Astrocyte (in vitro differentiated cells and primary cell): ENCODE results near the gene POLE. TPM values are rescaled to one million over a fixed set of nuclear protein-coding genes. Genes with fewer than 3 reads are reported as not detected.

Experiments used
- DNase-seq: peaks from one replicate; pipeline ENCODE4 v3.0.0-alpha.2; 2010; ENCODE audit warnings: low read depth
- FAIRE-seq: peaks from 2 replicates; lab custom pipeline; 2011; peaks lifted over from hg19 to GRCh38; lab: Jason Lieb, UNC
- H2AFZ ChIP-seq: 2 replicates; pipeline ENCODE4 v1.6.0; 2012; ENCODE audit warnings: low read depth, low read length, inconsistent platforms
- H3K27ac ChIP-seq: 2 replicates; pipeline ENCODE4 v1.5.1; 2011; ENCODE audit warnings: low read depth, low read length, inconsistent platforms
- H3K27me3 ChIP-seq: 2 replicates; pipeline ENCODE4 v1.6.0; 2011; ENCODE audit warnings: low read length, inconsistent platforms; ENCODE audit not compliant: insufficient read depth
- H3K36me3 ChIP-seq: 2 replicates; pipeline ENCODE4 v1.5.1; 2011; ENCODE audit warnings: low read length, inconsistent platforms; ENCODE audit not compliant: insufficient read depth
- H3K4me1 ChIP-seq: 2 replicates; pipeline ENCODE4 v1.5.1; 2011; ENCODE audit warnings: low read length, inconsistent platforms; ENCODE audit not compliant: insufficient read depth
- H3K4me2 ChIP-seq: 2 replicates; pipeline ENCODE4 v1.6.0; 2012; ENCODE audit warnings: low read length, inconsistent platforms
- H3K4me3 ChIP-seq: 2 replicates; pipeline ENCODE4 v1.5.1; 2011; ENCODE audit warnings: low read depth, mild to moderate bottlenecking, low read length, inconsistent platforms; ENCODE audit not compliant: insufficient read depth
- H3K79me2 ChIP-seq: 2 replicates; pipeline ENCODE4 v1.6.0; 2012; ENCODE audit warnings: mild to moderate bottlenecking, low read length, inconsistent platforms; ENCODE audit not compliant: insufficient read depth
- H3K9ac ChIP-seq: 2 replicates; pipeline ENCODE4 v1.6.0; 2012; ENCODE audit warnings: mild to moderate bottlenecking, low read length, inconsistent platforms
- H3K9me3 ChIP-seq: 2 replicates; pipeline ENCODE4 v1.5.1; 2012; ENCODE audit warnings: low read depth, mild to moderate bottlenecking, low read length, inconsistent platforms; ENCODE audit not compliant: insufficient read depth
- H4K20me1 ChIP-seq: 2 replicates; pipeline ENCODE4 v1.6.0; 2012; ENCODE audit warnings: low read length, inconsistent platforms; ENCODE audit not compliant: insufficient read depth
- H3K27ac Mint-ChIP-seq: one replicate; pipeline ENCODE4 v1.8.0; 2021; ENCODE audit warnings: mild to moderate bottlenecking, mixed read lengths; ENCODE audit not compliant: unreplicated experiment
- H3K27me3 Mint-ChIP-seq: one replicate; pipeline ENCODE4 v1.8.0; 2021; ENCODE audit warnings: low read depth, mixed read lengths; ENCODE audit not compliant: unreplicated experiment
- H3K36me3 Mint-ChIP-seq: one replicate; pipeline ENCODE4 v1.8.0; 2021; ENCODE audit warnings: low read depth, mixed read lengths; ENCODE audit not compliant: unreplicated experiment
- H3K4me1 Mint-ChIP-seq: one replicate; pipeline ENCODE4 v1.8.0; 2021; ENCODE audit warnings: low read depth, mixed read lengths; ENCODE audit not compliant: unreplicated experiment
- H3K4me3 Mint-ChIP-seq: one replicate; pipeline ENCODE4 v1.8.0; 2021; ENCODE audit warnings: mild to moderate bottlenecking, moderate library complexity, mixed read lengths; ENCODE audit not compliant: unreplicated experiment
- H3K9me3 Mint-ChIP-seq: one replicate; pipeline ENCODE4 v1.8.0; 2021; ENCODE audit warnings: mild to moderate bottlenecking, mixed read lengths; ENCODE audit not compliant: unreplicated experiment
- CTCF ChIP-seq: IDR thresholded peaks from 2 replicates; pipeline ENCODE4 v1.5.1; 2011; ENCODE audit warnings: low read depth, mild to moderate bottlenecking, inconsistent platforms, low read length, moderate library complexity; ENCODE audit not compliant: insufficient read depth
- EZH2 ChIP-seq: IDR thresholded peaks from 2 replicates; pipeline ENCODE4 v1.6.1; 2012; ENCODE audit warnings: mild to moderate bottlenecking, low read length, inconsistent platforms; ENCODE audit not compliant: insufficient read depth
- total RNA-seq: library from RNA; stranded (reverse); gene quantifications from 2 replicates; pipeline ENCODE4 v1.2.1, GENCODE V29; 2021

Gene POLE
- total RNA-seq, 1 donor from 2014 or later, result 15.4 TPM

GRCh38 chr12:132728502-132728901 lies 41.4 kb upstream of the POLE start:
- H3K9ac ChIP-seq, result no peak overlapping the region
- peaks cover 8% of the 10 kb centered on the region for H3K4me1 ChIP-seq
- Mint-ChIP-seq H3K36me3 (peaks cover 36% of the 10 kb centered on the region), H3K27me3 (no peaks in the 10 kb centered on the region), H3K4me1 (peaks cover 3% of the 10 kb centered on the region), H3K27ac (no peak overlapping the region), H3K4me3 (no peak overlapping the region), H3K9me3 (no peaks in the 10 kb centered on the region)
- H3K36me3 ChIP-seq, result peaks cover 55% of the 10 kb centered on the region
- no peak overlapping the region for H3K27ac ChIP-seq
- H4K20me1 ChIP-seq, result peaks cover 88% of the 10 kb centered on the region
- no peaks in the 10 kb centered on the region for H3K9me3 ChIP-seq
- TF ChIP-seq EZH2, result no peak
- H2AFZ ChIP-seq, result no peak overlapping the region
- H3K4me2 ChIP-seq, result no peak overlapping the region
- no peak for FAIRE-seq
- DNase-seq, result no peak
- H3K27me3 ChIP-seq, result no peaks in the 10 kb centered on the region
- no peak overlapping the region for H3K4me3 ChIP-seq
- peaks cover 48% of the 10 kb centered on the region for H3K79me2 ChIP-seq

- Mint-ChIP-seq H3K27ac (no peak overlapping the region), H3K27me3 (no peaks in the 10 kb centered on the region), H3K4me3 (no peak overlapping the region), H3K4me1 (peaks cover 3% of the 10 kb centered on the region), H3K36me3 (peaks cover 34% of the 10 kb centered on the region), H3K9me3 (no peaks in the 10 kb centered on the region)
- Histone ChIP-seq H3K9me3 (no peaks in the 10 kb centered on the region), H3K79me2 (peaks cover 58% of the 10 kb centered on the region), H3K9ac (no peak overlapping the region), H2AFZ (no peak overlapping the region), H3K4me3 (no peak overlapping the region), H3K27me3 (no peaks in the 10 kb centered on the region), H4K20me1 (peaks cover 90% of the 10 kb centered on the region), H3K4me1 (peaks cover 11% of the 10 kb centered on the region), H3K27ac (no peak overlapping the region), H3K36me3 (peaks cover 54% of the 10 kb centered on the region), H3K4me2 (no peak overlapping the region)
- no peak for FAIRE-seq
- TF ChIP-seq EZH2 (no peak), CTCF (no peak)
- DNase-seq, result no peak
Measured at GRCh38 chr12:132727091-132727794, 40.1 kb upstream of the POLE start.

GRCh38 chr12:132726386-132726785 lies 39.2 kb upstream of the POLE start:
- Histone ChIP-seq H4K20me1 (peaks cover 93% of the 10 kb centered on the region), H3K79me2 (peaks cover 58% of the 10 kb centered on the region), H3K27me3 (no peaks in the 10 kb centered on the region), H2AFZ (no peak overlapping the region), H3K27ac (no peak overlapping the region), H3K4me1 (peaks cover 11% of the 10 kb centered on the region), H3K4me2 (no peak overlapping the region), H3K9ac (no peak overlapping the region), H3K4me3 (no peak overlapping the region), H3K36me3 (peaks cover 53% of the 10 kb centered on the region), H3K9me3 (no peaks in the 10 kb centered on the region)
- Mint-ChIP-seq H3K36me3 (peaks cover 34% of the 10 kb centered on the region), H3K27ac (no peak overlapping the region), H3K4me3 (no peak overlapping the region), H3K4me1 (peaks cover 3% of the 10 kb centered on the region), H3K9me3 (no peaks in the 10 kb centered on the region), H3K27me3 (no peaks in the 10 kb centered on the region)
- TF ChIP-seq CTCF, result no peak
- TF ChIP-seq EZH2, result no peak
- FAIRE-seq (no peak), DNase-seq (no peak)
